HepG2 (cell line): Measurements from ENCODE around the gene AFTPH. TPM values are rescaled to one million over a fixed set of nuclear protein-coding genes. Genes with fewer than 3 reads are reported as not detected.

Source experiments
- AKAP8 ChIP-seq: sonication (generic); formaldehyde crosslinking; IDR thresholded peaks from 2 replicates; pipeline ENCODE4 v1.5.1; 2020; ENCODE audit warnings: mild to moderate bottlenecking, missing genetic modification reagents
- CHCHD3 ChIP-seq: sonication (generic); formaldehyde crosslinking; IDR thresholded peaks from 2 replicates; pipeline ENCODE4 v1.8.0; 2022; ENCODE audit warnings: mild to moderate bottlenecking, missing genetic modification reagents, moderate library complexity
- CREM ChIP-seq, 2 experiments: sonication (generic) in 1 of 2; formaldehyde crosslinking in 1 of 2; IDR thresholded peaks; 2 replicates each; pipeline versions ENCODE4 v1.4.0 to v1.6.1; 2016 to 2020; ENCODE audit warnings: antibody characterized with exemption in 1 of 2, mild to moderate bottlenecking in 1 of 2, missing genetic modification reagents in 1 of 2
- HOXA7 ChIP-seq: sonication (generic); formaldehyde crosslinking; IDR thresholded peaks from 2 replicates; pipeline ENCODE4 v1.8.1; 2022; ENCODE audit warnings: mild to moderate bottlenecking, missing genetic modification reagents, moderate library complexity
- HOXA9 ChIP-seq: sonication (generic); formaldehyde crosslinking; IDR thresholded peaks from 2 replicates; pipeline ENCODE4 v1.8.1; 2022; ENCODE audit warnings: missing genetic modification reagents, mild to moderate bottlenecking, moderate library complexity, borderline replicate concordance
- JDP2 ChIP-seq: sonication (generic); formaldehyde crosslinking; IDR thresholded peaks from 2 replicates; pipeline ENCODE4 v1.8.1; 2022; ENCODE audit warnings: missing genetic modification reagents, borderline replicate concordance
- MLLT10 ChIP-seq: sonication (generic); formaldehyde crosslinking; IDR thresholded peaks from 2 replicates; pipeline ENCODE4 v1.4.0; 2020; ENCODE audit warnings: missing genetic modification reagents
- NCOA5 ChIP-seq: sonication (generic); formaldehyde crosslinking; IDR thresholded peaks from 2 replicates; pipeline ENCODE4 v1.4.0; 2020; ENCODE audit warnings: missing genetic modification reagents
- NFE2L1 ChIP-seq: sonication (generic); formaldehyde crosslinking; IDR thresholded peaks from 2 replicates; pipeline ENCODE4 v1.4.0; 2020; ENCODE audit warnings: missing genetic modification reagents, mild to moderate bottlenecking, borderline replicate concordance
- RAD51 ChIP-seq: fragments of 450-650 bp; IDR thresholded peaks from 2 replicates; pipeline ENCODE4 v1.6.1; 2016; ENCODE audit warnings: borderline replicate concordance
- RBAK ChIP-seq: sonication (generic); formaldehyde crosslinking; IDR thresholded peaks from 2 replicates; pipeline ENCODE4 v1.5.1; 2020; ENCODE audit warnings: mild to moderate bottlenecking, missing genetic modification reagents
- RBM22 ChIP-seq: fragments of 200-400 bp; formaldehyde crosslinking; optimal IDR thresholded peaks from 2 replicates; pipeline ENCODE3; 2017; ENCODE audit warnings: mild to moderate bottlenecking, low read length, moderate library complexity
- SATB2 ChIP-seq: sonication (generic); formaldehyde crosslinking; IDR thresholded peaks from 2 replicates; pipeline ENCODE4 v1.5.0; 2020; ENCODE audit warnings: missing genetic modification reagents
- SMC3 ChIP-seq: IDR thresholded peaks from 2 replicates; pipeline ENCODE4 v1.6.1; 2011; ENCODE audit warnings: low read length, improper control_type of control experiment
- STAT6 ChIP-seq: sonication (generic); formaldehyde crosslinking; IDR thresholded peaks from 2 replicates; pipeline ENCODE4 v1.4.0; 2020; ENCODE audit warnings: missing genetic modification reagents, mild to moderate bottlenecking, borderline replicate concordance
- THYN1 ChIP-seq: sonication (generic); formaldehyde crosslinking; IDR thresholded peaks from 2 replicates; pipeline ENCODE4 v1.8.1; 2023; ENCODE audit warnings: low read depth, mild to moderate bottlenecking, moderate library complexity, missing genetic modification reagents, borderline replicate concordance
- ZNF430 ChIP-seq: sonication (generic); formaldehyde crosslinking; IDR thresholded peaks from 2 replicates; pipeline ENCODE4 v1.9.0; 2021; ENCODE audit warnings: mild to moderate bottlenecking, missing genetic modification reagents
- ZNF460 ChIP-seq: sonication (generic); formaldehyde crosslinking; IDR thresholded peaks from 2 replicates; pipeline ENCODE4 v1.5.1; 2020; ENCODE audit warnings: missing genetic modification reagents, mild to moderate bottlenecking, borderline replicate concordance
- ZNF556 ChIP-seq: sonication (generic); formaldehyde crosslinking; IDR thresholded peaks from 2 replicates; pipeline ENCODE4 v1.4.0; 2020; ENCODE audit warnings: mild to moderate bottlenecking, missing genetic modification reagents, borderline replicate concordance
- ZNF598 ChIP-seq: sonication (generic); formaldehyde crosslinking; IDR thresholded peaks from 2 replicates; pipeline ENCODE4 v1.5.1; 2020; ENCODE audit warnings: mild to moderate bottlenecking, missing genetic modification reagents, borderline replicate concordance
- ZNF703 ChIP-seq: sonication (generic); formaldehyde crosslinking; IDR thresholded peaks from 2 replicates; pipeline ENCODE4 v1.5.1; 2020; ENCODE audit warnings: missing genetic modification reagents, mild to moderate bottlenecking, moderate library complexity, borderline replicate concordance
- polyA plus RNA-seq, 8 experiments: library from polyadenylated mRNA; depleted of rRNA in 3 of 8; stranded (reverse) in 7 of 8; unstranded in 1 of 8; fragments of >200 nt; fragmentation: Illumina TruSeq in 4 of 8; extraction: Trizol in 4 of 8; gene quantifications; 2 replicates each; pipeline versions ENCODE4 v1.2.1 to v1.2.3, GENCODE V29; 2011 to 2016; ENCODE audit warnings: low read depth in 4 of 8, missing spikeins in 1 of 8, mixed read lengths in 1 of 8; ENCODE audit not compliant: insufficient read depth in 1 of 8
- total RNA-seq, 5 experiments: library from RNA; depleted of rRNA; stranded (reverse); fragments of >200 nt; fragmentation: Illumina TruSeq; extraction: Trizol; gene quantifications; 2 replicates each; pipeline ENCODE4 v1.2.3, GENCODE V29; 2016; ENCODE audit warnings: low read depth in 1 of 5
- TF ChIP-seq, protein P1 (sequence below): sonication (generic); formaldehyde crosslinking; IDR thresholded peaks from 2 replicates; pipeline ENCODE4 v1.5.1; 2020; ENCODE audit warnings: missing genetic modification reagents, mild to moderate bottlenecking, borderline replicate concordance
- TF ChIP-seq, protein P2 (sequence below): sonication (generic); formaldehyde crosslinking; IDR thresholded peaks from 2 replicates; pipeline ENCODE4 v1.4.0; 2020; ENCODE audit warnings: low read depth, mild to moderate bottlenecking, missing genetic modification reagents

Gene AFTPH
- total and polyA plus RNA-seq, 2 of the 13 experiments (the other 11 are each of a cell fraction or from before 2014, with no cell fraction given) = 27.5 to 36.8 TPM

GRCh38 chr2:64516651-64517510 is 7.2 kb upstream of the AFTPH start (continued):
- TF ChIP-seq HOXA9 (CRISPR knock-in tag) (no peak), ZNF460 (CRISPR knock-in tag) (no peak), SMC3 (no peak; the same call in 1 of the 2 replicates), HOXA7 (CRISPR knock-in tag) (no peak), ZNF430 (no peak), RBAK (no peak), JDP2 (no peak), CHCHD3 (no peak), ZNF556 (CRISPR knock-in tag) (no peak), RAD51 (no peak), SATB2 (no peak), STAT6 (CRISPR knock-in tag) (no peak), MLLT10 (CRISPR knock-in tag) (no peak), ZNF598 (no peak), CREM (IDR thresholded peaks at IDR 0.05) (peak; percentile 39; the same call in 1 of the 2 replicates), CREM (CRISPR knock-in tag; IDR thresholded peaks at IDR 0.05) (no peak), RBM22 (no peak), NFE2L1 (no peak), ZNF703 (CRISPR knock-in tag) (no peak), AKAP8 (no peak), NCOA5 (no peak), THYN1 (no peak)
- TF ChIP-seq, protein P1, sequence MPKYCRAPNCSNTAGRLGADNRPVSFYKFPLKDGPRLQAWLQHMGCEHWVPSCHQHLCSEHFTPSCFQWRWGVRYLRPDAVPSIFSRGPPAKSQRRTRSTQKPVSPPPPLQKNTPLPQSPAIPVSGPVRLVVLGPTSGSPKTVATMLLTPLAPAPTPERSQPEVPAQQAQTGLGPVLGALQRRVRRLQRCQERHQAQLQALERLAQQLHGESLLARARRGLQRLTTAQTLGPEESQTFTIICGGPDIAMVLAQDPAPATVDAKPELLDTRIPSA (CRISPR knock-in tag) = no peak
- TF ChIP-seq, protein P2, sequence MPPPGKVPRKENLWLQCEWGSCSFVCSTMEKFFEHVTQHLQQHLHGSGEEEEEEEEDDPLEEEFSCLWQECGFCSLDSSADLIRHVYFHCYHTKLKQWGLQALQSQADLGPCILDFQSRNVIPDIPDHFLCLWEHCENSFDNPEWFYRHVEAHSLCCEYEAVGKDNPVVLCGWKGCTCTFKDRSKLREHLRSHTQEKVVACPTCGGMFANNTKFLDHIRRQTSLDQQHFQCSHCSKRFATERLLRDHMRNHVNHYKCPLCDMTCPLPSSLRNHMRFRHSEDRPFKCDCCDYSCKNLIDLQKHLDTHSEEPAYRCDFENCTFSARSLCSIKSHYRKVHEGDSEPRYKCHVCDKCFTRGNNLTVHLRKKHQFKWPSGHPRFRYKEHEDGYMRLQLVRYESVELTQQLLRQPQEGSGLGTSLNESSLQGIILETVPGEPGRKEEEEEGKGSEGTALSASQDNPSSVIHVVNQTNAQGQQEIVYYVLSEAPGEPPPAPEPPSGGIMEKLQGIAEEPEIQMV (CRISPR knock-in tag) = no peak
